T-cell (primary cell): ENCODE measurements around the gene DNAJC5. TPM values are rescaled to one million over a fixed set of nuclear protein-coding genes. Genes with fewer than 3 reads are reported as not detected.
A peak's percentile ranks its signal among the peaks of the same experiment; 100 is the strongest.

Experiments
- ATAC-seq, 4 experiments: fragments of 200-7000 bp in 3 of 4; fragments of 150-1000 bp in 1 of 4; cut with Tn5 transposase; replicated peaks in 1 of 4; 1 replicate in 3 of 4; 2 replicates in 1 of 4; pipeline ENCODE4 v1.10.0; 2021; ENCODE audit warnings: moderate library complexity in 3 of 4, mild to moderate bottlenecking in 2 of 4, moderate number of reproducible peaks in 1 of 4
- CTCF ChIA-PET, 2 donors: fragments of 300-600 bp; sonication (Branson Sonifier 250); formaldehyde crosslinking; loops; one replicate each; lab custom pipeline; 2022; ENCODE audit warnings: antibody characterized with exemption in 2 of 2; lab: Charles Lee
- POLR2A ChIA-PET, 2 donors: fragments of 300-600 bp; sonication (Branson Sonifier 250); formaldehyde crosslinking; loops; one replicate each; lab custom pipeline; 2022; ENCODE audit warnings: antibody characterized with exemption in 2 of 2; lab: Charles Lee
- DNase-seq, 35 experiments: peaks; one replicate each; pipeline versions ENCODE4 v3.0.0 to v3.0.0-alpha.2; 2013 to 2023
- H3K27ac ChIP-seq: one replicate; pipeline ENCODE4 v1.5.1; 2013; ENCODE audit warnings: low read length
- H3K27me3 ChIP-seq, 2 experiments: replicated peaks in 1 of 2; 1 replicate in 1 of 2; 2 replicates in 1 of 2; pipeline versions ENCODE4 v1.6.1 to v1.7.0; 2013; ENCODE audit warnings: low read length in 1 of 2, mixed read lengths in 1 of 2; ENCODE audit not compliant: control insufficient read depth in 2 of 2, insufficient read depth in 2 of 2; ENCODE audit errors: extremely low read depth in 1 of 2
- H3K36me3 ChIP-seq, 2 donors: 1 replicate in 1 of 2; 2 replicates in 1 of 2; pipeline versions ENCODE4 v1.6.1 to v1.7.0; 2013; ENCODE audit warnings: low read length in 1 of 2; ENCODE audit not compliant: control insufficient read depth in 2 of 2, insufficient read depth in 1 of 2; ENCODE audit errors: extremely low read depth in 1 of 2
- H3K4me1 ChIP-seq, 2 experiments: 1 replicate in 1 of 2; 2 replicates in 1 of 2; pipeline versions ENCODE4 v1.6.1 to v1.7.0; 2013; ENCODE audit warnings: low read length in 2 of 2, mixed read lengths in 1 of 2; ENCODE audit not compliant: insufficient read depth in 2 of 2, control insufficient read depth in 1 of 2; ENCODE audit errors: extremely low read depth in 1 of 2
- H3K4me3 ChIP-seq, 2 donors: 1 replicate in 1 of 2; 2 replicates in 1 of 2; pipeline versions ENCODE4 v1.5.1 to v1.7.0; 2013; ENCODE audit warnings: mild to moderate bottlenecking in 2 of 2, low read length in 1 of 2, moderate library complexity in 1 of 2; ENCODE audit not compliant: control insufficient read depth in 1 of 2; ENCODE audit errors: extremely low read depth in 1 of 2
- H3K9me3 ChIP-seq: 2 replicates; pipeline ENCODE4 v1.7.0; 2013
- H3K27ac Mint-ChIP-seq, 2 donors: one replicate each; pipeline ENCODE4 v1.8.0; 2020 to 2021; ENCODE audit warnings: mild to moderate bottlenecking in 2 of 2, mixed read lengths in 2 of 2
- H3K27me3 Mint-ChIP-seq, 2 donors: one replicate each; pipeline ENCODE4 v1.8.0; 2021 to 2022; ENCODE audit warnings: mixed read lengths in 2 of 2
- H3K36me3 Mint-ChIP-seq: one replicate; pipeline ENCODE4 v1.8.0; 2021; ENCODE audit warnings: mixed read lengths
- H3K4me1 Mint-ChIP-seq, 3 donors: one replicate each; pipeline ENCODE4 v1.8.0; 2020 to 2022; ENCODE audit warnings: mixed read lengths in 3 of 3, mild to moderate bottlenecking in 1 of 3
- H3K4me3 Mint-ChIP-seq, 3 donors: one replicate each; pipeline ENCODE4 v1.8.0; 2020 to 2022; ENCODE audit warnings: mild to moderate bottlenecking in 3 of 3, mixed read lengths in 3 of 3, moderate library complexity in 3 of 3
- H3K9me3 Mint-ChIP-seq, 3 donors: one replicate each; pipeline ENCODE4 v1.8.0; 2020 to 2022; ENCODE audit warnings: mixed read lengths in 3 of 3
- WGBS: methylation state at CpG from one replicate; pipeline ENCODE4 v1.1.5; 2013; ENCODE audit warnings: missing lambda C conversion rate; ENCODE audit not compliant: insufficient coverage; 5-methylcytosine and 5-hydroxymethylcytosine counted together
- total RNA-seq, 35 experiments: library from RNA in 6 of 35; stranded (reverse) in 6 of 35; fragments of 120-200 nt in 1 of 35; gene quantifications; one replicate each; pipeline versions ENCODE4 v1.2.1 to v1.2.4 and lab custom pipeline; 2013 to 2026

The DNAJC5 gene
- total RNA-seq, 5 donors from 2014 or later (not counting 1 experiment from before 2014, with no cell fraction given), result 35.4 to 63.7 (median 54.9) TPM

DNA sequence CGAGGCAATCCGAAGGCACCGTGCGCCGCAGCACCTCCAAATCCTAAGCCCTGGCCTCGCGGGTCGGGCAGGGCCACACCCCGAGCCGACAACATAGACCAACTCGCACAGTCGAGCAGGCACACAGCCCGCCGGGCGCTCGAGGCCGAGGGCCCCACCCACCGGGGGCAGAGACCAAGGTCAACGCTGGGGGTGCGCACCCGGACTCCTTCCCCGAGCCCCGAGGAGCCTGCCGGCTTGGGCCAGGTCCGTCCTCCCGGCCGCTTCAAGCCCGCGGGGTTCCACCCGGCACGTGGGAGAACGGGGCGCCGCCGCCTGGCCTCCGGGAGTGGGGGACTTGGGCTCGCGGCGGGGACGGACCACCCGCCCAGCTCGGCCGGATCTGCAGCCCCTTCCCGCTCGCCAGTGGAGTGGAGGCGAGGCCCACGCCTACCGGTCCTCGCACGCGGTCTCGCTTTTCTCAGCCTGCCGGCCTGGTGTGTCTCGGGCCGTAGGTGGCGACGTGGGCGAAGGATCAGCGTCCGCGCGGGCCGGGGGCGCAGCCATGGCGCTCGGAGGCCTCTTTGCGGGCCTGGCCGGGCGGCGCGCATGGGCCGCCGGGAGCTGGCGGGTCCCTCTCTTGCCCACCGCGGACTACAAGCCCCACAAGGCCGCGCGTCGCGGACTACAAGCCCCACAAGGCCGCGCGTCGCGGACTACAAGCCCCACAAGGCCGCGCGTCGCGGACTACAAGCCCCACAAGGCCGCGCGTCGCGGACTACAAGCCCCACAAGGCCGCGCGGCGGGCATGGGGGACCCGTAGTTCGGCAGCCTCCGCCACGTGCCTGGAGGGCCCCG, 61.1 kb downstream of the DNAJC5 start, which contains the start of gene UCKL1:
TSS of gene UCKL1 (minus strand) at position 590 of the 837 bp plus-strand sequence. CDS start at position 546, 44 bp downstream.
- Histone ChIP-seq H3K36me3 (peaks cover 2 to 10% of the 10 kb centered on the region in 2 donors), H3K4me3 (peak within 1 kb of the TSS; percentile 73 to 74), H3K27me3 (no peaks in the 10 kb centered on the region), H3K9me3 (no peaks in the 10 kb centered on the region), H3K4me1 (peaks cover 11 to 53% of the 10 kb centered on the region in 2 experiments), H3K27ac (peak within 1 kb of the TSS; percentile 57)
- Mint-ChIP-seq H3K27ac (peak within 1 kb of the TSS; percentile 88 to 91), H3K4me1 (peaks cover 27 to 46% (median 32%) of the 10 kb centered on the region in 3 donors), H3K9me3 (no peaks in the 10 kb centered on the region), H3K27me3 (no peaks in the 10 kb centered on the region), H3K4me3 (peak within 1 kb of the TSS; percentile 75 to 82 (median 81)), H3K36me3 (no peaks in the 10 kb centered on the region)
- 0% methylated on average over 91 of the region's 105 CpGs for WGBS
- peak; percentile 77 to 93 (median 87) for DNase-seq
- CTCF ChIA-PET, result interaction anchor here (0.5 to 1.5 kb wide), 5 partner anchors 25 to 314 kb away, joined by 3 to 7 read pairs (median 6); partner anchors contain the start of gene PRPF6 (in 1 of the 2)
- POLR2A ChIA-PET, result interaction anchor here (0.6 to 1.0 kb wide), 3 partner anchors 84 to 1047 kb away, joined by 3 to 17 read pairs (median 4); partner anchors contain the start of gene TPD52L2 (in 1 of the 2)
- ATAC-seq, result peak; percentile 80 to 85 (median 82)

GRCh38 chr20:63956664-63957003, 61.7 kb downstream of the DNAJC5 start:
- 0% methylated on average over 2 of the region's 15 CpGs for WGBS
- H3K4me1 Mint-ChIP-seq, result peaks cover 27 to 43% (median 32%) of the 10 kb centered on the region in 3 donors
- H3K27me3 Mint-ChIP-seq, result no peaks in the 10 kb centered on the region
- H3K4me3 Mint-ChIP-seq, result peak overlapping the region; percentile 75 to 82 (median 81)
- Histone ChIP-seq H3K27me3 (no peaks in the 10 kb centered on the region), H3K4me1 (peaks cover 11 to 50% of the 10 kb centered on the region in 2 experiments), H3K36me3 (peaks cover 0 to 12% of the 10 kb centered on the region in 2 donors), H3K9me3 (no peaks in the 10 kb centered on the region), H3K27ac (peak overlapping the region; percentile 57), H3K4me3 (peak overlapping the region; percentile 62 to 64)
- ATAC-seq (peak in 3 of 4 experiments; percentile 10 to 30 (median 17)), DNase-seq (no peak)
- H3K27ac Mint-ChIP-seq, result peak overlapping the region; percentile 78 to 88
- H3K36me3 Mint-ChIP-seq, result no peaks in the 10 kb centered on the region
- ChIA-PET POLR2A (interaction anchor here (0.7 to 1.0 kb wide), 2 partner anchors 92 to 1048 kb away, joined by 3 to 4 read pairs; partner anchors contain the start of gene TPD52L2 (in 1 of the 2)), CTCF (interaction anchor here in 1 of 2 donors (1.2 to 1.5 kb wide), 3 partner anchors 24 to 315 kb away, joined by 3 to 6 read pairs (median 6); partner anchors contain the start of gene PRPF6)
- no peaks in the 10 kb centered on the region for H3K9me3 Mint-ChIP-seq

GRCh38 chr20:63957004-63957689, 62.2 kb downstream of the DNAJC5 start:
- Mint-ChIP-seq H3K27ac (peak overlapping the region; percentile 88 to 91), H3K4me3 (peak overlapping the region; percentile 62 to 82 (median 75)), H3K9me3 (no peaks in the 10 kb centered on the region), H3K4me1 (peaks cover 27 to 40% (median 32%) of the 10 kb centered on the region in 3 donors), H3K36me3 (no peaks in the 10 kb centered on the region), H3K27me3 (no peaks in the 10 kb centered on the region)
- H3K4me1 ChIP-seq, result peaks cover 11 to 45% of the 10 kb centered on the region in 2 experiments
- H3K27me3 ChIP-seq, result no peaks in the 10 kb centered on the region
- 1% methylated on average over 24 of the region's 28 CpGs for WGBS
- no peaks in the 10 kb centered on the region for H3K9me3 ChIP-seq
- ATAC-seq (peak; percentile 28 to 46 (median 40)), DNase-seq (peak in 21 of 35 experiments; percentile 20 to 74 (median 43))
- H3K27ac ChIP-seq, result peak overlapping the region; percentile 57
- peaks cover 4 to 14% of the 10 kb centered on the region in 2 donors for H3K36me3 ChIP-seq
- POLR2A ChIA-PET, result interaction anchor here in 1 of 2 donors (0.7 kb wide), 1 partner anchor 1048 kb away, joined by 3 read pairs; no protein-coding TSS in a partner anchor
- CTCF ChIA-PET, result interaction anchor here in 1 of 2 donors (1.3 to 1.5 kb wide), 2 partner anchors 24 to 315 kb away, joined by 6 read pairs; partner anchors contain the start of gene PRPF6
- H3K4me3 ChIP-seq, result peak overlapping the region; percentile 62 to 64

- WGBS, result 100% methylated on average over 1 of the region's 13 CpGs
- H3K36me3 ChIP-seq, result peaks cover 11 to 15% of the 10 kb centered on the region in 2 donors
- POLR2A ChIA-PET, result no interaction called here
- H3K36me3 Mint-ChIP-seq, result no peaks in the 10 kb centered on the region
- no peak for DNase-seq
- peaks cover 11 to 40% of the 10 kb centered on the region in 2 experiments for H3K4me1 ChIP-seq
- no peak overlapping the region for H3K4me3 ChIP-seq
- H3K27ac Mint-ChIP-seq, result peak overlapping the region; percentile 77 to 91
- H3K9me3 ChIP-seq, result no peaks in the 10 kb centered on the region
- CTCF ChIA-PET, result interaction anchor here in 1 of 2 donors (1.5 kb wide), 1 partner anchor 316 kb away, joined by 6 read pairs; no protein-coding TSS in a partner anchor
- no peaks in the 10 kb centered on the region for H3K27me3 ChIP-seq
- no peak overlapping the region for H3K27ac ChIP-seq
- H3K9me3 Mint-ChIP-seq, result no peaks in the 10 kb centered on the region
- H3K27me3 Mint-ChIP-seq, result no peaks in the 10 kb centered on the region
- no peak for ATAC-seq
- peaks cover 27 to 35% (median 28%) of the 10 kb centered on the region in 3 donors for H3K4me1 Mint-ChIP-seq
- peak overlapping the region in 1 of 3 donors; percentile 75 for H3K4me3 Mint-ChIP-seq
Measured at GRCh38 chr20:63957690-63958441, 62.9 kb downstream of the DNAJC5 start.

GRCh38 chr20:63958471-63958870, 63.5 kb downstream of the DNAJC5 start:
- Mint-ChIP-seq H3K4me1 (peaks cover 23 to 29% (median 27%) of the 10 kb centered on the region in 3 donors), H3K27me3 (no peaks in the 10 kb centered on the region), H3K36me3 (no peaks in the 10 kb centered on the region), H3K4me3 (no peak overlapping the region), H3K27ac (peak overlapping the region; percentile 16 to 80), H3K9me3 (no peaks in the 10 kb centered on the region)
- POLR2A ChIA-PET, result no interaction called here
- no peaks in the 10 kb centered on the region for H3K9me3 ChIP-seq
- peaks cover 11 to 40% of the 10 kb centered on the region in 2 experiments for H3K4me1 ChIP-seq
- CTCF ChIA-PET, result no interaction called here
- H3K36me3 ChIP-seq, result peaks cover 16% of the 10 kb centered on the region in 2 donors
- 90% methylated on average over 3 of the region's 4 CpGs for WGBS
- DNase-seq (no peak), ATAC-seq (no peak)
- H3K4me3 ChIP-seq, result no peak overlapping the region
- no peaks in the 10 kb centered on the region for H3K27me3 ChIP-seq
- H3K27ac ChIP-seq, result no peak overlapping the region
